Measurements from ENCODE around the gene C15orf62.
A peak's percentile ranks its signal among the peaks of the same experiment; 100 is the strongest.

C15orf62 gene, protein sequence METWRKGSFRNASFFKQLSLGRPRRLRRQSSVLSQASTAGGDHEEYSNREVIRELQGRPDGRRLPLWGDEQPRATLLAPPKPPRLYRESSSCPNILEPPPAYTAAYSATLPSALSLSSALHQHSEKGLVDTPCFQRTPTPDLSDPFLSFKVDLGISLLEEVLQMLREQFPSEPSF

DNA sequence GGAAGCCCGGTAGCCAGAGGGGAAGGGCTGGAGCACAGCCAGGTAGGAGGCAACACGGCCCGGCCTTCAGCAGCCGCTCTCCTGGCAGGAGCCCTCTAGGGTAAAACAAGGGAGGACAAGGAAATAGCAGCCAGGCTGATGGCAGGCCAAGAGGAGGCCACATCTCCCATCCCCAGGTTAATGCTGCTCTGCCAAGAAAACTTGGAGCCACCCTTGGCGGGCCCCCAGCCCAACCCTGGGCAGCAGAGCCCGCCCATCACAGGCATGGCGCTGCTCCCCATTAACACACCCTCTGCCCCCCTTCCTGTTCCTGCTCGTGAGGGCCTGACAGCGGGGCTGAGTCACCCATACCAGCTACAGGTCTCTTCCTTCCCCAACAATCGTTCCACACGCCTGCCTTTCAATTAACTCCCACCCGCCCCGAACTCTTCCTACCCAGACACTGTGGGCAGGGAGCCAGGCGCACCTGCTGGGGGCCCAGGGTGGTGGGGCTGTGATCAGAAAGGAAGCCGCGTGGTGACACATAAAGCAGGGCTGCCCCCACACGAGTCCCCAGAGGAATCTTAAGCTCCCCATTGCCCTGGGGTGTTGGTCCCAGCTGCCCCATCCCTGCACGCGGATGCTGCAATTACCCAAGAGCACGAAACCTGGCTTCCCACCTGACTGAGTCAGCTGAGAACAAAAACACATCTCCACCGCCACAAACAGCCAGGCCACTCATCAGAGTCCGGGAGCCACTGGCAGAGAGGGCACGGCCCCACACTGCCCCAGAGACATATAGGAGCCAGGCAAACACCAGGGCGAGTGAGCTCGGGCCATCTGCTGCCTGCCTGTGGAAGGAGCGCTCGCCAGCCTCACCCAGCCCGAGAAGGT lies at the start of gene C15orf62:
Gene C15orf62, plus strand, starts transcription at position 707 of the 873 bp plus-strand sequence. CDS start 516 bp downstream, outside the sequence.
- peak; percentile 56 for DNase-seq (ENCODE audit: low spot score)

DNA sequence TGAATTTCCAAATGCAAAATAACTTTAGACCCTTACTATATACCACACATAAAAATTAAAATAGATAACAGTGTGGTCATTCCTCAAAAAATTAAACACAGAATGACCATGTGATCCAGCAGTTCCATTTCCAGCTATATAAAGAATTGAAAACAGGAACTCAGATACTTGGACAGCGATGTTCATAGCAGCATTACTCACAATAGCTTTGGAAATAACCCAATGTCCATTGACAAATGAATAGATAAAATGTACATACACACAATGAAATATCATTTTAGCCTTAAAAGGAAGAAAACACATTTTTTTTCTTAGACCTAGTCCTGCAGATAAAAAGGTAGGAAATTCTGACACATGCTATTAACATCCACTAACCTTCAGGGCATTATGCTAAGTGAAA lies 48.1 kb upstream of the C15orf62 start:
- no peak for DNase-seq (ENCODE audit: low spot score)

DNA sequence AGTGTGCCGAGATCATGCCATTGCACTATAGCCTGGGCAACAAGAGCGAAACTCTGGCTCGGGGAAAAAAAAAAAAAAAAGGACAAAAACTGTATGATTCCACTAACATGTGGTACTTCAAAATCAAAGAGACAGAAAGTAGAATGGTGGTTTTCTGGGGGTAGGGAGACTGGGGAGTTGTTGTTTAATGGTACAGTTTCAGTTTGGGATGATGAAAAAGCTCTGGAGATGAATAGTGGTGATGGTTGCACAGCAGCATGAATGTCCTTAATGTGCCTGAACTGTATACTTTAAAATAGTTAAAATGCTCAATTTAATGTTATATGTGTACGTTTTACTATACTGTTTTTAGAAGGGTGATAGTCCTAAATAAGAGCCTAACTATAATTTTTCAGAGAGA lies 47.4 kb upstream of the C15orf62 start:
- DNase-seq (ENCODE audit: low spot score), result no peak

DNA sequence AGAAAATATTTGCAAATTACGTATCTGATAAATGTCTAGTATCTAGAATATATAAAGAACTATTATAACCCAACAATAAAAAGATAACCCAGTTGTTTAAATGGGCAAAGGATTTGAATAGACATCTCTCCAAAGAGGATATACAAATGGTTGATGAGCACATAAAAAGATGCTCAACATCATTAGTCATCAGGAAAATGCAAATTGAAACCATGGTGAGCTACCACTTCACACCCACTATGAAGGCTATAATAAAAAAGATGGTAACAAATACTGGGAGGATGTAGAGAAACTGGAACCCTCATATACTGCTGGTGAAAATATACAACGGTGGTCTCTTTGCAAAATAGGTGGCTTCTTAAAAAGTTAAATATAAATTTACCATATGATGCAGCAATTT lies 46.8 kb upstream of the C15orf62 start:
- DNase-seq (ENCODE audit: low spot score), result no peak

DNA sequence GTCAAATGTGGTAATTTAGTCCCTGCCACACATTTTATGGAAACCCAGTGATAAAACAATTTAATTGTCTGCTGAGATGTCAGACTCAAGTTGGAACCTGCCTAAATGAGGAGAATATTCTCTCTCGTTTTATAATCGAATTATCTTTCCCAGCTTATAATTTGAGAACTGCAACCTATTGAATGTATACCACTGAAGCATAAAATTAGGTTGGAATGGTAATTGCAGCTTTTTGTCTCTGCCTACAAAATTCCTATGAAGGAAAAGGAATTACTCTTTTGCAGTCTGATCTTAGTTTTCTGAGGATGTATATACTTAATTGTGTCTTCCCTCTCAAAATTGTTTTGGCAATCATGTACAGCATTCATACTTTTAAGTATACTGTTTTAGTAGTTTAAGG lies 45.9 kb upstream of the C15orf62 start:
- no peak for DNase-seq (ENCODE audit: low spot score)

DNA sequence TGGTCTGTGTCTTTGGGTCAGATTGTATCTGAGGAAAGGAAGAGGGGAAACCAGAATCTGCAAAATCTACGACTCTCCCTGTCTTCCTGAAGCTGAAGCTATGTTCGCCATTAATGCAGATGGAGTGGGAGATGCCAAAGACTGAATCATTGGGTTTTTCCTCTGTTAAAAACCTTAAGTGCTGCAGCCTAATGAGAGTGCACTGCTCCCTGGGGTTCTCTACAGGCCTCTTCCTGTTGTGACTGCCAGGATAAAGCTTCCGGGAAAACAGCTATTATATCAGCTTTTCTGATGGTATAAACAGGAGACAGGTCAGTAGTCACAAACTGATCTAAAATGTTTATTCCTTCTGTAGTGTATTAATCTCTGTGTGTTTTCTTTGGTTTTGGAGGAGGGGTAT lies 38.7 kb upstream of the C15orf62 start:
- DNase-seq (ENCODE audit: low spot score), result no peak

DNA sequence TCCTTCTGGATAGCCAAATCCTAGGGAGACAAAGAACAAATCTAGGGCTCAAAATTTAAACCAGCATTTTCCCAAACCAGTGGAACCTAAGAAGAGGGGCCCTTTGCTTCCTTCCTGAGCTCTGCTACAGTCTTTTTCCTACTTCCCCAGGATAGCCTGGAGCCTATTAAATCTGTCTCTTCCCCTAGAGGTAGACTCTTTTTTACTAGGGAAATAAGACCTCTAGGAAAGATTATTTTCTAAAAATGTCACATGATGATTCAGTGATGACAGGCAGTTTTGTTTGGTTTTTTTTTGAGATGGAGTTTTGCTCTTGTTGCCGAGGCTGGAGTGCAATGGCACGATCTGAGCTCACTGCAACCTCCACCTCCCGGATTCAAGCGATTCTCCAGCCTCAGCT lies 33.2 kb upstream of the C15orf62 start:
- no peak for DNase-seq (ENCODE audit: low spot score)

DNA sequence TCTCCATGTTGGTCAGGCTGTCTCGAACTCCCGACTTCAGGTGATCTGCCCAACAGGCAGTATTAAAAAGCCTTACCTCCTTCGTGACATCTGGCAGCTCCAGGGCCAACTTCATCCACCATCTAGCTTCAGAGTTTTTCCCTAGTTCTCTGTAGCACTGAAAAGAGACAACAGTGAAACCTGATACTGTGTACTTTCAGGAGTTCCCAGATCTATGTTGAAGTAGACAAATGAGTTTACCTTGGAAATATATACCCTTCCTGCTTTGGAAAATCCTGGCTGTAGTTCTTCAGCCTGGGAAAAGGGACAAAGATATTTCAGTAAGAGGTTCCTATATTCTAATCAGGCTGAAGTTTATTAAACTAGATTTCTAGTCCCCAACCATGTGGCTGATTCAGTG lies 32.7 kb upstream of the C15orf62 start:
- DNase-seq (ENCODE audit: low spot score), result no peak

DNA sequence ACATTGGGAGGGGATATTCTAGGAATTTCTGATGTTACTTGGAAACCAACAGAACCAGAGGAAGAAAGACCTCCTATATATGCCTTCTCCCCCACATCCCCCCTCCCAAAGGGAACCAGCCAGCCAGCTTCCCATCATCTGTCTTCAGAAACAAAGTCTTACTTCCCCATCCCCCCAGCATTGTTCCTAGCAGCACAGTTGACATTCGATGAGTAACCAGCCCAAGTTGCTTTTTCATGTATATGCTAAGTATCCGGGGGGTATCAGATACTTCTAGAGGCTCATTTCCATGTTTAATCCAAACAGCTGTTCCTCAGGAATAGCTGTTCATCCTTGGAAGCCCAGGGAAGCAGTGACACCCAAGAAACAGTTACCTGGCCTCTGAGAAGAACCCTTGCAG lies 30.7 kb upstream of the C15orf62 start:
- no peak for DNase-seq (ENCODE audit: low spot score)

DNA sequence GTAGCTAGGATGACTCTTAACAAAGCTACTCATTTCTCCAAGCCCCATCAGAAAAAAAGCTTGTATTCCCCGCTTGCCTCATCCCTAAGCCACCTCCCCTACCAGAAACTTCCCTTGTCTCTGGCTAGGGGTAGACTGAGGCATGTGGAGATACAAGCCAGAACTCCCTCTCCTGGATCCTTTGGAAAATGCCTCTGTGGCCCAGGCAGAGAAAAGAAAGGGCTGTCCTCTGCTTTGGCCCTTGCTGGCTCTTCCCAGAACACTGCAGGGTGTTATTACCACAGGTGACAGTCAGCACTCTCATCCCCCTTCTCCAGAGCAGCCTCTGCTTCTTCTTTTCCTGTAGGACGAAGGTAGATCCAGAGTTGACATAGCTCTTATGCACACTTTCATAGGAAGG lies 29.9 kb upstream of the C15orf62 start:
- DNase-seq (ENCODE audit: low spot score), result no peak

DNA sequence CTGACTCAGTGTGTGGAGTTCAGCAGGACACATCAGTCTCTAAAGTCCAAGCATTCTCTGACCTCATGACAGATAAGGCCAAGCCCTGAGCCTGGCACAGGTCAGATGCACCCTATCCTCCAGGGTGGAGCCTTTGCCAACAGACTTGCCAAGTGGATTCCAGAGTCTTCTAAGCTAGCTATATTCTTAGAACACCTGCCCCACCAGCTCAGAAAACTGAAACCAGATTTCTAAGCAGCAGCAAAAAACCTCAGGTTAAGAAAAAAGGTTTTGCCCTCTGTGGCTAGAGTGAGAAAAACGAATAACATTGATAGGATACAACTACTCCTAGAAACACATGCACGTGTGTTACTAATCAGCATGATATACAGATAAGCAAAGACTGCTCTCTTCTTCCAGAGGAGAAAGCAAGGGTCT lies 26.3 kb upstream of the C15orf62 start:
- DNase-seq (ENCODE audit: low spot score), result no peak

DNA sequence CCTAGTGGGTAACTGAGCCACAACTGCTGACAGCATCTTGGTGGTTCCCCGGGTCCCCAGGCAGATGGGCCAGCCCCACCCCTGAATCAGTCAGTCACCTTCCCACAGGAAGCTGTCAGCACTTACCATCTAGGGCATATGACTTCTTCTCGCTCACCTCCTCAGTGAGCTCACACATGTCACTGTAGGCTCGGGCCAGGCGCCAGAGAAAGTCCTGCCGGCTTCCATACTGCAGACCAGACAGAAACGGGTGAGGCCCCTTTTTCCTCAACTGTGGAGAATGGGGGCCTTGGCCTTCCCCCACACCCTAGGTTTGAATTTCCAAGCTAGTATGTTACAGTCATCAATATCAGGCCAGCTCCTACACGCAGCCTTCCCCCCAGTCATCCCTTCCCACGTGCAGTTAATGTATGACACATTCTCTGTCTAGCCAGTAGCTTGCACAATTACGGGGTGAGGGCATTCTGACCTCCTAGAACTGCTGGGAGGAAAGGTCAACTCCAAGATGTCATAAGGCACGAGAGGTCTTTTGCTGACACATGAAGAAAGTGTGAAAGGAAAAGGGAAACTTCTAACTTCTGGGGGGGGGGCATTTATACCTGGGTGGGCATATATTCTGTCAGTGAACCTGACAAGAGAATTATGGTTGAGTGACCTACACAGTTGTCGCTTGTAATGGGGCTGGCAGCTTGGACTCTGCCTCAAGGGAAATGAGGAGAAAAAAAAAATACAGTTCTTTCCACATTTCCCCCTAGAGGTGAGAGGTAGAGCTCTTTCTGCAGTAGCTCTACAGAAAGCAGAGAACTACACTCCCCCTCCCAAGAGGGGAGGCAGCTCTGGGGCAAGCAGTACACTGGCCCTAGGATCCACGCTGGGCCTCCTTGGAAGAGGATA lies 25.6 kb upstream of the C15orf62 start:
- peak; percentile 79 for DNase-seq (ENCODE audit: low spot score)

DNA sequence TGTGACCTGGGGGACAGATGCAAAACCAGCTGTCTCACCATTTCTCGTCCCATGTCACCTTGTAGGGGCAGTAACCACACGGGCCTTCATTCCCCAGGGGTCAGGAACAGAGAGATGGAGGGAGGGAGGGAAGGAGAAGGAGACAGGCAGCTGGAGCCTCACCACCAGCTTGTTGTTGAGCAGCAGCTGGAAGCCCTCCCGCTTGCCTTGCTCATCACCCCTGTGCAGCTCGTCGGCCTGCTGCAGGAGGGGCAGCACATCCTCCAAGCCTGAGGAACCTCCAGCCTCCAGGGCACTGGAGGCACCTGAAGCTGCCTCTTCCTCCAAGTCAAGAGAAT lies 25.0 kb upstream of the C15orf62 start:
- DNase-seq (ENCODE audit: low spot score), result no peak

DNA sequence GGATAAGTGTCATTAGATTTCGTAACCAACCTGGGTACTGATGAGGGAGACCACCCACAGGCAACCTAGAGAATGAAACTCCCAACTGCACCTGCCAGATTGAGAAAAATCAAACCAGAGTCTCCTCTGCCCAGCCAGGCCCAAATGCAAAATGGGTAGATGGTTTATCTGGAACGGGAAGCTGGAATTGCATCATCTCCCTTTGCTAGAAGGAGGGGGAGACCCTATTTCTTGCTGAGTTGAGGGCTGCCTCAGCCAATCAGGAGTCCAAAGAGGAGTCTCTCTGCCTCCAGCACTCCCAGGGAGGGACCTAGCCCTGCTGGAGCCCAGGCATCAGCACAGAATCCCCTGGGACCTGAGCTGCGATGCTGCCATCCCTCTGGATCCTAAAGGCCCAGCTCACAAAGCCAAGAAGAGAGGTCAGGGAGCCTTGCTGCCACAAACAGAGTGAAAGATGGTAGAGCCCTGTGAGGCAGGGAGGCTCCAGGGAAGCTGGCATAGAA lies 22.8 kb upstream of the C15orf62 start:
- no peak for DNase-seq (ENCODE audit: low spot score)

DNA sequence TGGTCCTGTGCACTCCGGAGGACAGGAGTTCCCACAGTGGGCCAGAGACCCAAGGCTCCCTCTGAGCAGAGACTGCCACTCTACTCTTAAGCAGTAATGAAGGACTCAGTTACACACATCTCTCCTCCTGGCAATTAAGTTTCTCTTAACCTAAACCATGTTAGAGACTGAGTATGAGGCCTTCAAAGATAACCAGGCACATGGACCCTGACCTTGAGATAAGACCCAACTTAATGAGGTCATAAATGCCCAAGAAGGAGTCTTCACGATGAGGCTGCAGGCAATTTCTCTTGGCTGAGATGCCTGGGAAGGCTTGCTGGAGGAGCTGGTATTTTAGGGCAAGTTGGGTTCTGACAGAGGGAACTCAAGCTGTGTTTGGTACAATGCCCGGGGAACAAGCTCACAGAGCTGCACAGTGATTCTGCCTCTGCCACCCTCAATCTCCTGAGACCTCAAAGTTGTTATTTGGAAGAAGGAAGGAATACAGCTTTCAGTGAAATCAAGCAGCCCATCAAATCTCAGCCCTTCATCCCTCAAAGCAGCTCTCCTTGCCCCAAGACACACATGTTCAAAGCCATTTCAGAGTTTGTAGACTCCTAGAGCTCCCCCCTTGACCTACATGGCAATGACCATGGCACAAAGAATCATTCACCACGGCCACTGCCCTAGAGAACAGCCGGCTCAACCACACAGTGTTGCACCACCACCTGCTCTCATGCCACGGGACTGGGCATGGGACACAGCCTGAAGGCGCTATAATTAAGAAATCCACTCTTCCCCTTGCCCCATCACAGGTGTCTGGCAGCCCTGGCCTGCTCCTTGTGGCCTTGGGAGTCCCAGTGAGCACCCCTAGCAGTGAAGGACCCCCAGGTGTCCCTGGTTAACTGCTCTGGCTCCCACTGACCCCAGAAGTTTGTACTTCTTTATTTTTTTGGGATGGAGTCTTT lies 21.8 kb upstream of the C15orf62 start:
- no peak for DNase-seq (ENCODE audit: low spot score)

DNA sequence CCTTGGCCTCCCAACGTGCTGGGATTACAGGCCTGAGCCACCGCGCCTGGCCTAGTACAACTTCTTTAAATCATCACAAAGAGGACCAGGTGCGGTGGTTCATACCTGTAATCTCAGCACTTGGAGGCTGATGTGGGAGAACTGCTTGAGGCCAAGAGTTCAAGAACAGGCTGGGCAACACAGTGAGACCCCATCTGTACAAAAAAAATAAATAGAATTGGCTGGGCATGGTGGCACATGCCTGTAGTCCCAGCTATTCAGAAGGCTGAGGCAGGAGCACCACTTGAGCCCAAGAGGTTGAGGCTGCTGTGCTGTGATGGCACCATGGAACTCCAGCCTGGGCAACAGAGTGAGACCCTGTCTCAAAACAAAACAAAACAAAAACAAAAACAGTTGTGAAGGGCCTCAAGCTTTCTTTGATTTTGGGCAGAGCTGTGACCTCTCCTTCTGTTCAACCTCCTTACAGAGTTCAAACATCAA lies 20.6 kb upstream of the C15orf62 start:
- no peak for DNase-seq (ENCODE audit: low spot score)

DNA sequence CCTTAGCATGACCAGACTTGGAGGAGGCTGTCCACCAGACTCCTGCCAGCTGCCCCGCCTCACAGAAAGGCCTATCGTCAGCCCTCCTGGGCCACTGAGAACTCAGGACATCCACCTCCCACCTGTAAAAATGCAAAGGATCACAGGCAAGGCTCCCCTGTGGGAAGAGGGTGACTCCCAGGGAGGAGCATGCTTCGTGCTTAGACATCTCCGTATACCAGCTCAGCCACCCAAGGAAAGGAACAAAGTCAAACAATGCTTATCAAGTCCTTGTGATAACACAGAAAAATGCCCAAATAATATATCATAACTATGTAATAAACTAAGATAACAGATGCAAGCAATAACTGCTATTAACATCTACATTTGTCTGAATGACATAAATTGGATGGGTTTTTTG lies 18.9 kb upstream of the C15orf62 start:
- no peak for DNase-seq (ENCODE audit: low spot score)

DNA sequence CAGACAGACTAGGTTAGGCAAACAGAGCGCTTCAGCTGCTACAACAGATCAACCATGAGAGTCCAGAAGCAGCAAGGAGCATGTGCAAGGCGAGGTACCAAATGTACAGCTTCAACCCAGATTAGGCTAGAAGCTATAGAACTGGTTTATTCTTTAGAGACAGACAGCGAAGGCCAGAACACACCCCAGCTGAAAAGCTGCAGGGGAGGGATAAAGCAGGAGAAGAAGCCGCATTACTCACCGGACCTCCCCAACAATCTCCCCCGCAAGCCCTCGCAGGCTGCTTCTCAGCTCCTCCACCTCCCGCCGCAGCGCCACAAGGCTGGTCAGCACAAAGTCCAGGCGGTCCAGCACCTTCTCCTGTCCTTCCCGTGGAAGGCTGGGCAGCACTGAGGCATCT lies 18.0 kb upstream of the C15orf62 start:
- DNase-seq (ENCODE audit: low spot score), result no peak

DNA sequence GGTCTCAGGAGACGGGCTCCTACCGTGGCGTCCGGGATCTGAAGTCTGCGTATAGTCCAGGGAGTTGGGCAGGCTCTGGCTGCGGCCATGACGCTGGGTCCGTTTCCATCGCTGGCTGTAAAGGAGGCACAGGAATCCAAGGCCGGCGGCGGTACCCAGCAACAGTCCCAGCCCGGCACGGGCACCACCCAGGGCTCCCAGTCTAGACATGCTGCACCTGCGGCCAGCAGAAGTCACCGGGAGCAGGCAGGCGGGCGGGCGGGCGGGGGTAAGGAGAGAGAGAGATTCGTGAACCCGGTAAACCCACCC lies 15.3 kb upstream of the C15orf62 start:
- DNase-seq (ENCODE audit: low spot score), result no peak

DNA sequence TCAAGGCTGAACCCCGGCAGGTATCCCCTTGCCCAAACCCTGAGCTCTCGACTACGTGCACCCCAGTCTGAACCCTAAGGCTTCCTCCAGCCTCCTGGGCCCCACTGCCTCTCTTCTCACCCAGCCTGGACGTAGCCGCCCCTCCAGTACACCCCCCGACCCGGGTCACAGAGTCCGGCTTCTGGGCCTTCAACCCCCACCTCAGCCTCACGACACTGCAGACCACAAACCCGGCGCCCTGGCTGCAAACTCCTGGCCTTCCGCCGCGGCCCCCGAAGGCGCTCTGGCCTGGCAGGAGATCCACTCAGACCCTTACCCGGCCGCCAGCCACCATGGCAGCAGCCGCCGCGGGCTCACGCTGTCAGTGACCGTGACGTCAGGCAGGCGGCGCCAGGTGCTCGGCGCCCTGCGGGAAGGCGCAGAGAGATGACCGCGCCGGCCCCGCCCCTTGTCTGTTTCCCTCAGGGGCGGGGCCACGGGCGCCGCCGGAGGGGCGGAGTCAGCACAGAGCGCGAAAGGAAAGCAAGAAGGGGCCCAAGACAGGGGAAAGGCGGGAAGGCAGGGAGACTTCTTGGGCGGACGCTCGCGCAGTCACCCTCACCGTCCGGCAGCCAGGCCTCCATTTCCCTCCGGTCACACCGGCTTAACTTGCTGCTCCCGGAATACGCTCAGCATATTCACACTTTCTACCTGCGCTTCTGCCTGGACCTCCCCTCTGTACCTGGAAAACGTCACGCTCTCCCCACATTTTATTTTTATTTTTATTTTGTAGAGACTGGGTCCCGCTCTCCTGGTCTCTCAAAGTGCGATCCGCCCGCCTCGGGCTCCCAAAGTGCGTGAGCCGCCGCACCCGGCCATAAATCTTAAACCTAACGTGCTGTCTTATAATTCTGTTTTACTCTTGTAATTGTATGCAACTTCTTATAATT lies 14.6 kb upstream of the C15orf62 start, which contains the start of gene RMDN3:
Gene RMDN3, minus strand, starts transcription at position 372 of the 929 bp plus-strand sequence. CDS start 471 bp downstream, outside the sequence.
- DNase-seq (ENCODE audit: low spot score), result peak; percentile 92

Data from CD4-positive, alpha-beta T cell treated with Interleukin-2 at 100 ng/mL for 4 hours (primary cell).